ENCODE measurements around the gene SLC9A9.

- TF ChIP-seq POLR2A (IDR thresholded peaks at IDR 0.05; ENCODE audit: low read length) (no peak), GATA1 (IDR thresholded peaks at IDR 0.05; ENCODE audit: low read depth, low read length) (no peak)
These were observed 276.7 kb downstream of the SLC9A9 start for GRCh38 chr3:143571548-143571947.
